Measurements from ENCODE around the gene PLEKHA6.
"Not testable (repeated sequence)": the region's sequence is repeated elsewhere in the genome, so short reads cannot be mapped to it uniquely, and the experiment has no call there.

PLEKHA6 gene

DNA sequence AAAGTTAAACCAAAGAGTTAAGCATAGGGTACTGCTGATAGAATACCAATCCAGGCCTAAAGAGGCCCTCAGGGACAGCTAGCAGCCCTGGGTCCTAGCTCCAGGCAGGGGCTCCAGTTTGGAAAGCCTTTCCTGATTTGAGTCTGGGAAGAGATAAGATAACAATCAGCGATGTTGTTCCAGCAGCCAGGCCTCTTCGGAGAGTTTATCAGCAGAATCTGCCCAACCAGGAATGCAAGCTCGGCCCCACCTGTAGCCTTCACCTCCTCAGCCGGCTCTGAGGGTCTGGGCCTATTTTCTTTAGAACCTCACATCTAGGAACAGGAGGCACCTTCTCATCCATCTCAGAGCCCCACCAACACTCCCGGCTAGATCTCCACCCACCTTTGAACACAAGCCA lies 42.6 kb downstream of the PLEKHA6 start:
- DNase-seq (ENCODE audit: low read depth in 2 of 2, low spot score in 1 of 2): no peak

DNA sequence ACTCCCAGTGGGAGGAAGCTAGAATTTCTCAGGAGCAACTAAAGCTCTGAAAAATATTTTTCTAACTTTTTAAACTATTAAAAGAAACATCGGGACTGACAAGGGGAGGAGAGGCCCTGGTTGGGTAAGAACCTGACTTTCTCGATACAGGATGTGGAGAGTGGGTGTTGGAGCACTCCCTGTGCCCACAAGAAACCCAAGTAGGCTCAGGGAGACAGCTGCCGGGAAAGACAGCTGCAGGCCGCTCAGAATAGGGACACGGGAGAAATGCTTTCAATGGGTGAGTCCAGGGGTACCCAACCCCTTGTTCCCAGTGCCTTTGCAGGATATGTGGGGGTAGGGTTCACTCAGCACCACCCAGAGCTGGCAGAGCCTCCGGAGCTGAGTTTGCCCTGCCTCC lies 43.6 kb downstream of the PLEKHA6 start:
- DNase-seq (ENCODE audit: low read depth in 2 of 2, low spot score in 1 of 2): no peak

DNA sequence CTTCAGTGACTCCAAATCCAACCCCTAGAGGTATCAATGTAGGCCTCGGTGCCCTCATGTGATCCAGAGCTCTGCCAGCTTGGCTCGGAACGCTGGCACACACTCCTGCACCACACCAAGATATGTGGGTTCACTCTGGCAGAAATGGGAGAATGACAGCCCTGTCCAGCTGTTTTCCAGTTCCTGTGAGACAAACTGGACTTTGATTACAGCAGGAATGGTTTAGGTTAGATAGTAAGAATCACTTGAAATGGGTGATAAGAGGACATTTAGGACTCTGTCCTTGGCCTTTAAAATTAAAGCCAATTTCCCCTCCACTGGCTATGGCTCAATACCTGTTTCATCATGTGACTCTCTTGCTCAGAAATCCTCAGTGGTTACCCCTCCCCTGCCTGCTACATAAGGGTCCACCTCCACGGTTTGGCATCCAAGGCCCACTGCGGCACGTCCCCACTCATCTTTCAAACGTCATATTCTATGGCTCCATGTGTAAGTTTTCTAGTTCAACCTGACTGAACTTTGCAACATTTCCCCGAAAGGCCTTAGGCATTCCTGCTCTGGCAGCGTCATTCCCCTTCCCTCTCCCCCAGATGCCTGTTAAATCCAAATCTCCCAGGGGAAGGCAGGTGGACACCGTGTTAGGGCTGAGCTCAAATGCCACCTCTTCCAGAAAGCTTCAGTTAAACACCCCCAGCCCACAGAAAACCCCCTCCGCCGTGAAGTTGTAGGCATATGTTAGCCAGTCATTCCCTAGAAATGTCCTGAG lies 44.7 kb downstream of the PLEKHA6 start:
- no peak for DNase-seq (ENCODE audit: low read depth in 2 of 2, low spot score in 1 of 2)

DNA sequence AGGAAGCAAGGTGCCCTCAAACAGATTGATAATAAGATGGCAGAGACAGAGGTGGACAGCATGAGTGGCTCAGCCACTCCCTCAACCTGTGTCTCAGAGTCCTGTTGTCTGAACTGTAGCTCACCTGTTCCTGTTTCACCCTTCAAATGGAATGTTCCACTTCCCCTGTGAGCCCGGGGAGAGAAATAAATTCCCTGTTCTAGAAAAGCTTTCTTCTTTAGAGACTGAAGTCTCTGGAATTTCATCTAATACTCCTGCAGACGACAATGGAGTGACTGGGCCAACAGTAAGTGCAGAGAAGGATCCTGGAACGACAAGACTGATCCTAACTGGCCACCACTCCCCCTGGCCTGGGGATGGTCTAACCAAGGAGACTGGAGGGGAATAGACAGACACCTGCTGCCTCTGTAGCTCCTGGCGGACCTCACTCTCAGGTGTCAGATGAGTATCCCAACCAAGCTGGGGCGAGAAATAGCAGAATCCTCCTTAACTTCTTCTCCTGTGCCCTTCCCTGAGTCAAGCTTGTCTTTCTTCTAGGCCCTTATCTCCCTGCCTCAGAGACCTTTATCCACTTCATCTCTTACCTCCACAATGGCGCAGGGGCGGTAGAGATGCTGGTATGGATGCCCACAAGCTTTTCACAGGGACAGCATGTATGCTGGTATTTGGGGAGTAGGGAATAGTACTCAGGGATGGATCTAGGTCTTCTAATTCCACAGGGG lies 45.4 kb downstream of the PLEKHA6 start:
- no peak for DNase-seq (ENCODE audit: low read depth in 2 of 2, low spot score in 1 of 2)

DNA sequence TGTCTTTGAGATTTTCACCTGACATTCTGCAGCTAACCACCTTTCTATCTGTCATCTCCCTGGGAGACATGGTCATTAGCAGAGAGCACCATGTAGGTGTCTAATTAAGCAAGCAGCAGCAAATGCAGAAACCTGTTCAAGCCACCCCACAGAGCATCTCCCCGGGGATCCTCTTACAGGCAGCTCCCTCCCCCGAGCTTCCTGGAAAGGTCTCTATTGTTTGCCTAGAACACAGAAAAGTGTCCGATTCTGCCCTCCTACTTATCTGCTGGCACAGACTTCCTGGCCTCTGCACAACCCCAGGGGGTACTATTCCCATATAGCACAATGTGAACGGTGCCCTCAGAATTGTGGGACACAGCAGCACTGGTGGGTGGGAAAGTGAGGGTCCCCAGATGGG lies 46.1 kb downstream of the PLEKHA6 start:
- DNase-seq (ENCODE audit: low read depth in 2 of 2, low spot score in 1 of 2): no peak

DNA sequence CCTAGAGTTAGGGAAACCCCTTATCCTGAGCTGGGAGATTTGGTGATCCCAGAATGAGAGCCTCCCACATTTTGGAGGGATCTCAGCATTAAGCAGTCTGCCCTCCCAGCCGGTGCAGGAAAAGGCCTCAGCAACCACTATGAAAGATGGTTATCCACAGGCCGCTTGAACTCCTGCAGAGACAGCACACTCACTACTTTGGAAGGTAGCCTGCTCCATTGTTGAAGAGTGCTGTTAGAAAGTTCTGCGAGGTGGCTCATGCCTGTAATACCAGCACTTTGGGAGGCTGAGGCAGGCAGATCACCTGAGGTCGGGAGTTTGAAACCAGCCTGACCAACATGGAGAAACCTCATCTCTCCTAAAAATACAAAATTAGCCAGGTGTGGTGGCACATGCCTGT lies 48.8 kb downstream of the PLEKHA6 start:
- not testable (repeated sequence) for DNase-seq (ENCODE audit: low read depth in 2 of 2, low spot score in 1 of 2)

DNA sequence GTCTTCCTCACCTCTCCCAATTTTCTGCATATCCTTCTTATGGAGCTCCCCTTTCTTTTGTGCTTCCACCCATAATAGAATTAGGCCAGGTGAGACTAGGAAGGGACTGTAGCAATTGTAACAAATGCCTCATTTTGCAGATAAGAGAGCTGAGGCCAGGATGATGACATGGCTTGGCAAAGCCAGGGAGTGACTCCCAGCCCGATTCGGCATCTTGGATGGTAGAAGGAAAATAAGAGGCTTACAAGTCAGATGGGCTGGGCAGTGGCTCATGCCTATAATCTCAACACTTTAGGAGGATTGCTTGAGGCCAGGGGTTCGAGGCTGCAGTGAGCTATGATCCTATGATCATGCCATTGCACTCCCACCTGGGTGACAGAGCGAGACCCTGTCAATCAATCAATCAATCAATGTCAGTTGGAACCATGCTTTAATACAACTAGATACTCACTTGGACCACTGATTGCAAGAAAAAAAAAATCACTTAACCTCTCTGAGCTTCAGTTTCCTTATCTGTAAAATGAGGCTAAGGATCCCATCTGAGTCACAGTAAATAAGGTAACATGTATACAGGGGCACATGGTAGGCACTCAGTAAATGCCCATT lies 51.6 kb downstream of the PLEKHA6 start:
- no peak for DNase-seq (ENCODE audit: low read depth in 2 of 2, low spot score in 1 of 2)

DNA sequence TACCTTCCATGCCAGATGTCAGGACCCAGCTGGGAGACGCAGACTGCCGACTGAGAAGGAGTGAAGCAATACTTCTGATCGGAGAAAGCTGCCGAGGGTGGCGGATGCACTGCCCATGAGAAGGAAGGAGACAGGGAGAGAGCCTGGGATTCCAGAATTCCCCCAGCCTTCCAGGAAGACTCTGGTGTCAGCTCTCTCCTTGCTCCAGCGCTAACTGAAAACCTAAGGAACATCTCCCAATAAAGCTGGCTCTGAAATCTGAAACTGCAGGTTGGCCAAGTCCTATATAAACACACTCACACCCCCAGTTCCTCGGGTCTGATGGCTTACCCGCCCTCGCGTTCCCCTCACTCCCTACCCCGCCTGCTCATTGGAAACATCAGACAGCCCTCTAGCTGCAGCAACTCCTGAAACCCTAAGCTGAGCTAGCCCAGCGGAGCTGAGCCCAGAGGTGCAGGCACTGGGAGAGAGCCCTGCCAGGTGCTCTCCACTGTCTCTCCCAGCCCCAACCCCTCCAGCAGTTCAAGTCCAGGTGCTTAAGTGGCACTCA lies 52.3 kb downstream of the PLEKHA6 start:
- DNase-seq (ENCODE audit: low read depth in 2 of 2, low spot score in 1 of 2): no peak

DNA sequence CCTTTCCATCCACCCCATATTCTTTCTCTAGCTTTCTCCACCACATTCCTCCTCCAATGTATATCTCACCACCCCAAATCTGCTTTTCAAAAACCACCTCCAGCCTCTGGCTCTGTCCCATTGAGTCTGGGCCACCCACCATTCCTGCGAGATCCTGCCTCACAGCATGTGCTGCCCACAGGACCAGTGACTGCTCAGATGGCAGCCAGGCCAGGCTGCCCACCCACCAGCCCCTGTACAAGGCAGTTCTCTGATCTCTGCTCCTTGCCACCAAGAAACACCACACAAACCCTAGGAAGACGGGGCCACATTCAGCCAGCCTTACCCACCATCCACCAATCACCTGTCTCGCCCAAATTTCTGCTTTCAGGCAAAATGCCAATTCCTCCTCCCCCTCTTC lies 53.7 kb downstream of the PLEKHA6 start:
- no peak for DNase-seq (ENCODE audit: low read depth in 2 of 2, low spot score in 1 of 2)

DNA sequence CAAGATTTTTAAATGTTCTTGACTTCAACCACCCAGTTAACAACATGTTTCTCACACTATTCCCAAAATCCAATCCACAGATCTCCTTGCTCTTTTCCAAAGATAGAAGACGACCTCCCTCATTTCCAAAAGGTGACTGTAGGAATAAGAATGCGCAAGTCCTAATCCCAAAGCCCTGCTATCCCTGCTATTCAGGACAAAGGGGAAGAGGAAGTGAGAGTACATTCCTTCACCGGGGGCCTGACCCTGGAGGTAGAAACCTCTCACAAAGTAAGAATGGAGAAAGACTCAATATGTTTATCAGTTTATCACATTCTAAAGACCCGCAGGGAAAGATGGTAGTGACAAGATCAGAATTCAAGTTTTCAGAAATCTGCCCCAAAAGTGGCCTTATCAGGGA lies 55.7 kb downstream of the PLEKHA6 start:
- DNase-seq (ENCODE audit: low read depth in 2 of 2, low spot score in 1 of 2): no peak

DNA sequence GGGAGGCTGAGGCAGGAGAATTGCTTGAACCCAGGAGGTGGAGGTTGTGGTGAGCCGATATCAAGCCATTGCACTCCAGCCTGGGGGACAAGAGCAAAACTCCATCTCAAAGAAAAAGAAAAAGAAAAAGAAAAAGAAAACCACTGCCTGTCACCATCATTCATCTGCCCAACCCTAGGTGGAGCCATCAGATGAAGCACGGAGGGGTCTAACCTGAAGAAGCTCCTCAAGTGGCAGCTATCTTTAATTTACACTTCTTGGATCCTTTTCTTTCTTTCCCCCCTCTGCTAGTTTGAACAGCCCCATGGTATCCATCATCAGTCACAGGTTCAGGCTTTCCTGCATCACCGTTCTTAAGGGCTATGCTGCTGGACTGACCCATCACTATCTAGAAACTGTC lies 57.0 kb downstream of the PLEKHA6 start:
- DNase-seq (ENCODE audit: low read depth in 2 of 2, low spot score in 1 of 2): no peak

DNA sequence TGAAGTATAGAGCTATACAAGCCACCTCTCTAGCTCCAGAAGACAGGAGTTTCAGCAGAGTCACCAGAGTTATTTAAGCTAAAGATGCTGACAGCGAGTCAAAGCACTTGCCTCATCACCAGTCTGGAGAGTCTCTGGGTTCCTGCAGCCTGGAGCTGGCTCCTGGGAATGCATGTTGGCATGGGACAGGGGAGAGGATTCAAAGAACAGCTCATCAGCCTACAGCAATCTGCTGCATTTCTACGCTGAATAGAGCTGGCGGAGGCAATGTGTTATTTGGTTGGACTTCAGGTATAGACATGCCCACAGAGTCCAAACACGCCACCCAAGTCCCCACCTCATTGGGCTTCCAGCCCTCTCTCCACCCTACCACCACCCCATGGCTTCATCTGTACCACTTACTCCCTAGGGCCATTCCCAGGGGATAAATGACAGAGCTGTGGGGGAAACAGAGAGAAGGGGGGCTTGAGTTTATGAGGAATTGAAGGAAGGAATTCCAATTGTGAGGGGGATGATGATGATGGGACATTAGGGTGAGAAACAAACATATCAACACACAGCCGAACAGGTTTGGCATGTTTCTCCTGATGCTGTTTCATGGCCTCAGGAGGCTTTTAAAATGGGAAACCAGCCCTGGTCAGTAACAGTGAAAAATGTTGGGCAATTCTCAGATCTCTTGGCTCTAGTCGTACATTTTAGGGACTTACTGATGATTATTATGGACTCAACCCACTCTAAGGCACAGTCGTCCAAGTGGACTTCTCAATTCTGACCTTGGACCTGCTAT lies 58.4 kb downstream of the PLEKHA6 start:
- DNase-seq (ENCODE audit: low read depth in 2 of 2, low spot score in 1 of 2): no peak

DNA sequence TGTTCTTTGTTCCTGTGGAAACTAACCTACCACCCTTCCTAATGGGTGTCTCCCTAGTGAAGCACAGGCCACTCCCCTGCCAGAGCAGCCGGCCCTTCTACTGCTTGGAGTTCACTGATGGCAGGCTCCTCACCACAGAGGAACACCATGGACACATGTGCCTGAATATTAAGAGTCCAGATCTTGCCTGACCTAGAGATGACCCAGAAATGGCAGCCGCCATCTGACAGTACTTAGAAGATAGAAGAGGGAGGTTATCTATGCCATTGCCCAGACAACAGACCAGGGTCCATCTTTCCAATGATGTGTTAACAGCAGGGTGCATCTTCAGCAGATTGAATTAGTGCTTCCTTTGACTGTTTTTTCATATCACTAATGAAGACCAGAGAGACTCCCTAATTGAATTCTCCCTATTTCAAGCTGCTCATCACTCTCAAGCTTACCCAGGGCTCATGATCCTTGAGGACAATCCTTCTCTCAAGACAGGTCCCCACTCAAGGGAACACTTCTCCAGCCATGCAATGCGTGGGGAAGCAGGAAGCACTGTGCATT lies 59.8 kb downstream of the PLEKHA6 start:
- no peak for DNase-seq (ENCODE audit: low read depth in 2 of 2, low spot score in 1 of 2)

DNA sequence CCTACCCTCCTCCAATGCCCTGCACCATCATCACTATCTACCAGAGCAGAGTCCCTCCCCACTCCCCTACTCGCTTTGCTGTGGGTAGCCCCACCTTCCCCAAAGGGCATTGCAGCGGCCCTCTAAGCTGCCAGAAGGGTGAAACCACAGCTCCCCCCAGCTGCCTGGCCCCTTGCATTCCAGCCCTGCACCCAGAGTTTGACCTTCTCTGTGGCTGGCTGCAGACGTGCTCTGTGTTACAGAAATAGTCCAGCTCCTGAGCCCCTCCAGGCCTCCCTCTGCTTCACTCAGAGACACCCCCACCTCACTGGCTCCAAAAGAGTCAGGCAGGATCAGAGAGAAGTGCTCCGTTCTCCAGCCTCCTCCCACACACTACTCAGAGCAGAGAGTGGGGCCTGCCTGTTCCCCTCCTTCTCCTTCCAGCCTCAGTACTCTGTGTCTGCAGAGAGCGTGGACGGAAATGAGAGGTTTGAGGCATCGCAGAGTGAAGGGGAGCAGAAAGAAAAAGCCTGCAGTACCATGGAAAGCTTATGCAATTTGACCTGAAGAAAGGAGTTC lies 63.2 kb downstream of the PLEKHA6 start:
- no peak for DNase-seq (ENCODE audit: low read depth in 2 of 2, low spot score in 1 of 2)

DNA sequence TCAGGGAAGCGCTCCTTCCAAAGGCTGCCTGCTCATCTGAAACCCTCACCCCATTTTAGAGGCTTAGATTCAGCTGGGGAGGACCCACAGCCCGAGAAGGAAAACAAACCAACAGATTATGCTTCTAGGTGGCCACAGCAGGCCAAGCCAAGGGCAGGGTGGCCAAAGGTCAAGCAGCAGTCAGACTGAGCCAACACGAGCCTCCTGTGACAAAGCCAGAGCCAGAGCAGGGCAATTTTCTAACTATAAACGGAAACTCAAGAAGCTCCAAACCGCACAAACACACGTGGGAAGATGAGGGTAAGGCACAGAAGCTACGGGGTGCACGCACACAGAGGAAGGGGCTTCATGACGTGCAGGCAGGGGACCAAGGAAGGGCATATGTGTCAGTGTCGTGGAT lies 64.1 kb downstream of the PLEKHA6 start:
- DNase-seq (ENCODE audit: low read depth in 2 of 2, low spot score in 1 of 2): no peak

DNA sequence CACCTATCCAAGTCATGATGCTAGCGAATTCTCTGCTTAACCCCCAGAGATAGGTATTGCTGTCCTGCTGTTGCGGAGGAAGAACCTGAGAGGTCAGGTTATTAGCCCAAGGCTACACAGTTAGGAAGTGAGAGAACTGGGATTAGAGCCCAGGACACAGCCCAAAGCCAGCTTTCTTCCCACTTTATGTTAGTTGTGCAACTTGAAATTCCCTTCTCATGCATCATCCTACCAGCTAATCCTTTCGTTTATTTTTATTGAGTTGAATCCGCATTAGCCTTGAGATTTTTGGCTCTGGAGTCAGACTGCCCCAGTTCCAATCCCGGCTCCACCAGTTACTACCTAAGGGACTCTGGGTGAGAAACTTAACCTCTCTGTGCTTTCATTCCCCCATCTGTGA lies 65.4 kb downstream of the PLEKHA6 start:
- DNase-seq (ENCODE audit: low read depth in 2 of 2, low spot score in 1 of 2): no peak

DNA sequence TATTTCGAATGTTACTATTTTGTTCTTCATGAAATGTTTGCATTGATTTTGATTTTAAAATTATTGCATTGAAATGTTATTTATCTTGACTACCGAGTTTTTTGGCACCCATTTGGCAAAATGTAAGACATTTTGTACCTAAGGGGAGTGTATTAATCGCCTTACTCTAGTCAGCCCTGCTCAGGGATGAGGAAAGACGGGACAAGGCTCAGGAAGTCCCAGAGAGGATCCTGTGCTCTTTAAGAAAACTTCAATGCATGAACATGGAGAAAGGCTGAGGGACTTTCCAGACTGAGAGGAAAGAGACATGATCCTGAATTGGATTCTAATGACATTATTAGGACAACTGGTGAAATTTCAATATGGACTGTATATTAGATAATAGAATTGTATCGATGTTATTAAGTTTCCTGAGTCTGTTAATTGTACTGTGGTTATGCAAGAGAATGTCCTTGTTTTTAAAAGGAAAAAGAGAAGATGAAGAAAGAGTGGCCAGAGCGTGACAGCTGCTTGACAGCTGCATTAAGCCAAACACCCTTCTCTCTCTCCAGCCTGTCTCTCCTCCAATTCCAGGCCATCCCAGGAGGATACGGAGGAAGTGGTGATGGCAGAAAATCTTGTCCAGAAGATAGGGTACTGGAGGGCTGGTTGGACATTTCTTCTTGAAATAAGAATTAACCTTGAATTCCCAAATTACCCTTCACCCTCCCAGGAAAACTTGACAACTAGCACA lies 66.0 kb downstream of the PLEKHA6 start:
- DNase-seq (ENCODE audit: low read depth in 2 of 2, low spot score in 1 of 2): no peak

DNA sequence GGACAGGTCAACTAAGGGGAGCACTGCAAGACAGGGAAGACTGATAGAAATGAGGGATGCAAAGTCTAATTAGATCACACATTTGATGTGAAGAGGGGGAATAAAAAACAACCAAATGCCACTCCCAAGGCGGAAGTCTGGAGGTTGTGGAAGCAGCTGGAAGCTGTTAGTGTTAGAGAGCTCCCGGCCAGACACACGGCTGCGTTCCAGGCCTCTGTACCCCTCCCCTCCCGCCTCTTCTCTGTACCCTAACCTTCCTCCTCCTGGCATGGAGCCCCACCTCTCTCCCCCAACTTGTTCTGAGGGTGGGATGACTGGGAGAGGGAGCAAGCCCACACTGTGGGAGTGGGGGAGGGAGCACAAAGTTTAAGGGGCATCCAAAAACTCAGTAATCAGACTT lies 67.0 kb downstream of the PLEKHA6 start:
- no peak for DNase-seq (ENCODE audit: low read depth in 2 of 2, low spot score in 1 of 2)

DNA sequence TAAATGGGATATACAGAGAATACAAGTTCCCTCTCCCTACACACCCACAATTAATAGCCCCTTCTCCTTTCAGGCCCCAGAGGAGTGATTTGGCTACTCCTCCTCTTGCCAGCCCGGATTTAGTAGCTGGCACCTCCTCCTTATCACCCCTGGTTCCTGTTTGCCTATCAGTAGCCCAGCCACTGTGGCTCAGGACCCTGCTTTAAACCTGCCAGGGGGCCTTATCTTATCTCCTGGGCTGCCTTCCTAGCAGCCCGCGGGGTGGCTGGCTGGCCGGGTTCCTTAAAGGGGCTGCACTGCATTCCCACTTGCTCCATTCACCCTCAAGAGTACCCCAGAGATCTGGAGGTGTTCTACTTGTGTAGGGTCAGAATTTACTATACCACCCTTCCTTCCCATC lies 70.4 kb downstream of the PLEKHA6 start:
- no peak for DNase-seq (ENCODE audit: low read depth in 2 of 2, low spot score in 1 of 2)

DNA sequence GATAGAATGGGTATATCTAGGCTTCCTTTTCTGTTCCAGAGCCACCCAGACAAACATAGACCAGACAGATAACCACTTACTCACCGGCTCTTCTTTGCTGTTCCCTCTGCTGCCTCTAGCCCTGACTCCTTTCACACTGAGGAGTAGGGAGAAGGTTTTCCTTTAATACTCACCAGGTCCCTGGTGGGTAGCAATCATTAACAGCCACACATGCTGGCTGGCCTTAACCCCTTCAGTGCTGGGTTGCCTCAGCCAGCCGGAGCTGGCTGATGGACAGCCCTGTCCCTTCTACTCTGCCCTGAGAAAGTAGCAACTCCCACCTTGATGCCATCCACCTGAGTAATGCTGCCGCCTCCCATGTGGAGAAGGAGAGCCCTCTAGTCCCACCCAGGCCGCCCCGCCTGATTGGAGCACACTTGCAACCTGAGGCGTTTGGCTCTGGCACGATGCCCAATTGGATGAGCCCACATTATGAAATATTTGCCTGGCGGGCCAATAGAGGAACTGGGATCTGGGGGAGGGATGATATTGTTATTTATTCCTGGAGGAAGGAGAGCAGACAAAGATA lies 71.6 kb downstream of the PLEKHA6 start:
- no peak for DNase-seq (ENCODE audit: low read depth in 2 of 2, low spot score in 1 of 2)

Measured in stimulated activated CD8-positive, alpha-beta memory T cell treated with anti-CD3 and anti-CD28 coated beads, Interleukin-4, amount 100 ng/mL, for 4 hours (primary cell).